GF-D8 (cell line): Measurements from ENCODE around the gene DHTKD1.

ENCODE experiments used
- DNase-seq: peaks from one replicate; lab custom pipeline; 2025; lab: John Stamatoyannopoulos, UW

Gene DHTKD1, protein sequence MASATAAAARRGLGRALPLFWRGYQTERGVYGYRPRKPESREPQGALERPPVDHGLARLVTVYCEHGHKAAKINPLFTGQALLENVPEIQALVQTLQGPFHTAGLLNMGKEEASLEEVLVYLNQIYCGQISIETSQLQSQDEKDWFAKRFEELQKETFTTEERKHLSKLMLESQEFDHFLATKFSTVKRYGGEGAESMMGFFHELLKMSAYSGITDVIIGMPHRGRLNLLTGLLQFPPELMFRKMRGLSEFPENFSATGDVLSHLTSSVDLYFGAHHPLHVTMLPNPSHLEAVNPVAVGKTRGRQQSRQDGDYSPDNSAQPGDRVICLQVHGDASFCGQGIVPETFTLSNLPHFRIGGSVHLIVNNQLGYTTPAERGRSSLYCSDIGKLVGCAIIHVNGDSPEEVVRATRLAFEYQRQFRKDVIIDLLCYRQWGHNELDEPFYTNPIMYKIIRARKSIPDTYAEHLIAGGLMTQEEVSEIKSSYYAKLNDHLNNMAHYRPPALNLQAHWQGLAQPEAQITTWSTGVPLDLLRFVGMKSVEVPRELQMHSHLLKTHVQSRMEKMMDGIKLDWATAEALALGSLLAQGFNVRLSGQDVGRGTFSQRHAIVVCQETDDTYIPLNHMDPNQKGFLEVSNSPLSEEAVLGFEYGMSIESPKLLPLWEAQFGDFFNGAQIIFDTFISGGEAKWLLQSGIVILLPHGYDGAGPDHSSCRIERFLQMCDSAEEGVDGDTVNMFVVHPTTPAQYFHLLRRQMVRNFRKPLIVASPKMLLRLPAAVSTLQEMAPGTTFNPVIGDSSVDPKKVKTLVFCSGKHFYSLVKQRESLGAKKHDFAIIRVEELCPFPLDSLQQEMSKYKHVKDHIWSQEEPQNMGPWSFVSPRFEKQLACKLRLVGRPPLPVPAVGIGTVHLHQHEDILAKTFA

GRCh38 chr10:12068449-12069269 lies at the start of gene DHTKD1:
Gene DHTKD1, plus strand, starts transcription at chr10:12068954. Its CDS starts 80 bp downstream, at chr10:12069034.
- peak; percentile 91 for DNase-seq

- no peak for DNase-seq
Observed at GRCh38 chr10:12019283-12019971, 49.3 kb upstream of the DHTKD1 start.

DNA sequence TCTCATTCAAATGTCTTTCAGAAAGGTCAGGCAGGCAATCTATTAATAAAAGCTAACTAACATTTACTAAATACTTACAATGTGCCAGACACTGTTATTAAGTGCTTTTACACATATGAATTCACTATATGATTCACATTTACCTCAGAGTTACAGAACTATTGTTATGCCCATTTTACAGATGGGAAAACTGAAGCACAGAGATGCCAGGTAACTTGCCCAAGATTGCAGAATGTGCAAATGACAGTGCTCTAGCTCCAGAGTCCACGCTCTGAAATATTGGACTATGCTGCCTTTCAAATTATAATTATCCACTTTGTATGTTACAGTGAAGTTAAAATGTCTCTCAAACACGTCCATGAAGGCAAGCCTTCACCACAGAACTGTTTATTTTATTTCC lies 48.2 kb upstream of the DHTKD1 start:
- no peak for DNase-seq

DNA sequence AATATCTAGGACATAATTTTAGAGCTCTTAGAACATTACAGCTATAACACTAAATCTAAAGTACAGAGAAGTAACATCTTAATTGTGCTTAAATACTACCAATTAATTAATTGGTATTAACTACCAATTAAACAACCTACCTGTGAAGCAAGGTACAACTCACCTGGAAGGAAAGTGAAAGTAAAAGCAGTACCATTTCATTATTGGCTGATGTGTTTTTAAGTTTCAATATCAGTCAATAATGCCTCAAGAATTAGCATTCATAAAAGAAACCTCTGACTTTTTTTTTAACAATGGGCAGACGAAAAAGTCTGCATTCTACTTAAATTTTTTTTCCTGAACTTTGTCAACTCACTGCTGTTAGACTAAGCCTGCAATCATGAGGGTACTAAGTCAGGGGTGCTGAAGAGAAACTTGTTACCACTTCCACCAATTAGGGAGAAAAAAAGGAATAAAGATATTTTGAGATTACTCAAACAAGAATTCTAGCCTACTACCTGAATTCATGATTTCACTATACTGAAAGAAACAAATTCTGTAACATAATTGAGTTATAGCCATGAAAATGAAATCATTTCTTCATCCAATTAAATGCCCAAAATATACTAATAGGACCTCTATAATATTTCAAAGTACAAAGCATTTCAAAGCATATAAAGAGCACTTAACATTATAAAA lies 46.0 kb upstream of the DHTKD1 start:
- DNase-seq, result no peak

GRCh38 chr10:12025591-12025990 lies 43.2 kb upstream of the DHTKD1 start:
- no peak for DNase-seq

DNA sequence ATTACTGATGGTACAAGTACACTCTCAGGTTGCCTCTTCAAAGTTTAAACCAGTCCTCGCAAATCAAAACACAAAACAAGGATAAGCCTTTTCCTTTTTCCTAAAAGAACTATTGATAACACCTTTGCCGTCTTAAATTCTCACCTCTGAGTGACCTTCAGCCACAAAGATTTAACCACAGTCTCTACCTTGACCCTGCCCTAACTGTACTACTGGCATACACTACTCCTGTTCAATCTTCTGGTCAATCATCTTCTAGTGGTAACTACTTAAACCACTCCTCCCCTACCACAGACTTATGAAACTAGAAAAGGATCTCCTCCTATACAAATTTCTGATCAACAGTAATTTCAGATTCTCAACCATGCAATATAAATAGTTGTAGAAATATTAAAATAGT lies 41.2 kb upstream of the DHTKD1 start:
- no peak for DNase-seq

DNA sequence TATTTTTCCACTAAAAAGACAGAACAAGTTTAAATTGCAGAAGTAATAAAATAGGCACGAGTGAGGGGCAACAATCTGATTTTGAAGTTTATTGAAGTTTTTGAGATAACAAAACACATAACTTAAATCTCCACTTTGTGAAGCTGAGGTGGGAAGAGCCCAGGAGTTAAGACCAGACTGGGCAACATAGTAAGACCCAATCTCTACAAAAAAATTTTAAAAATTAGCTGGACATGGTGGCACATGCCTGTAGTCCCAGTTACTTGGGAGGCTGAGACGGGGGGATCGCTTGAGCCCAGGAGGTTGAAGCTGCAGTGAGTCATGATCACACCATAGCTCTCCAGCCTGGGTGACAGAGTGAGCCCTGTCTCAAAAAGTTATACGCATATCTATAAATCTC lies 37.4 kb upstream of the DHTKD1 start:
- DNase-seq, result no peak

- no peak for DNase-seq
Observed at GRCh38 chr10:12036073-12036655, 32.6 kb upstream of the DHTKD1 start.

DNA sequence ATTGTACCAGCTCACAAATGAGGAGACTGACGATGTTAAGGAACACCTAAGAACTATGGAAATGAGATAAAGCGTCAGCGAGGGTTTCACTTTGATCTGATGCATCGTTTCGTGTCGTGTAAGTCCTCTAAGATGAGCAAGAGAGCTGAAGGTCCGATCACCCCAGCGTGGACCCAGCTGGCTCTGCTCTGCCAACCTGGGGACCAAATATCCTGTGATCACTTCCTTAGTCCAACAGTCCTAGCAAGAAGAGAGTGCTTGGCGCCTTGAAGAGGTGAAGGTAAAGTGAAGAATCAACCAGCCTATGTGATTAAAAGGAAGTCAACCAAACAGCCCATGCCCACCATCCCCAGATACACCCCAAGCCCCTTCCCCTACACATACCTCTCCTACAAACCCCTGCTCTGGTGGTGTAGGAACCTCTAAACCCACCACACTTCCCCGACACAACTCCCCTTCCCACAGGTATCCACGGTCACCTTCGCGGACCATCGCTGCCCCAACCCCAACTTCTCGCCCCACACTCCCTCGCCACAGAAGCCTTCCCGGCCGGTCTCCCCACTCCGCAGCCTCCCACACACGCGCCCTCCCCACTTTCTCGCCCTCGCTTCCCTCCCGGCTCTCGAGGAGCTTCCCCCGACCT lies 26.9 kb upstream of the DHTKD1 start:
- DNase-seq, result no peak

DNA sequence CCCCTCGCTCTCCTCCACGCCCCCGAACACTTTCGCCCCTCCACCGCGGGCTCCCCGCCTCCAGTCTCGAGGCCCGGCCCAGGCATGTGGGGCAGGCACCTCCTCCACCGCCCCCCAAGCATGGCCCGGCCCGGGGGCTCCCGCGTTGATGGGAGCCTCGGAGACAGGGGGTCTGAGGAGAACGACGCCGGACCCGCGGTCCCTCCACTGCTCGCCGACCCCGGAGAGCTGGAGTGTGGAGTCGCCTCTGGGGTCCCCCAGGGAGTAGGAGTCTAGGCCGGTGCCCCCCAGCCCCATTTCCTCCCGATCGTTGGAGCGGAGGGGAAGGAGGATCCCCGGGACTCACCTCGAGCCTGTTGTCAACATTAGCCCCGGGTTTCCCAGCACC lies 26.4 kb upstream of the DHTKD1 start:
- no peak for DNase-seq

- peak; percentile 98 for DNase-seq
Observed at GRCh38 chr10:12042797-12043651, 25.7 kb upstream of the DHTKD1 start, which contains the start of gene UPF2. Gene UPF2, minus strand, starts transcription at chr10:12042809. Its CDS starts 7,386 bp downstream, at chr10:12035423.

DNA sequence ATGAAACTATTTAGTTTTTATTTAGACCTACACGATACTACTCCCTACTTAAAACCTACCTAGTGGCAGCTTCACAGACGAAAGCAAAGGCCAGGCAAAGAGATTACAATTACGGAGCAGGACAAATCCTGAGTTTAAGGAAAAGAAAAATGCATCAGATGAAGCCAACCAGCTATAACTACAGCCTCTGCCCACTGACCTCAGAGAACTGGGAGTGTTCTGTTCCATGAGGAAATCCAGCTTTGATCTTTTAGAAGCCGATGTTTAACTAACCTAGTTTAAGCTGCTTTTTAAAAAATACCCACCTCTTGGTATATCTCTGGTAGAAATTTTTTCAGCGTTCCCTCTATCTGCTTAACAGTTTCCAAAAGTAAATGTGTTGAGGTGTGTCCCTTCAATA lies 23.2 kb upstream of the DHTKD1 start:
- no peak for DNase-seq

DNA sequence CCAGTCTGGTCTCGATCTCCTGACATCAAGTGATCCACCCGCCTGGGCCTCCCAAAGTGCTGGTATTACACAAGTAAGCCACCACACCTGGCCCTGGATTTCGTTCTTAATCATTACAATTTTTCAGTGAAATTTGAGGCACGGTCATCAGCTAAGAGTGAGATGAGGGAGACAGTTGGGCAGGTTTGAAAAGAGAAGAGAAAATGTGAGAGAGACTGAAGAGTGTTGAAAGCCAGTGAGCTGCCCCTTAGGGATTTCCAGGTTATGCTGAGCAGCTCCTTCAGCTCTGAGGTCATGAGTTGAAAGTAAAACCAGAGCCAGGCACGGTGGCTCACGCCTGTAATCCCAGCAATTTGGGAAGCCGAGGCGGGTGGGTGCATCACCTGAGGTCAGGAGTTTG lies 20.2 kb upstream of the DHTKD1 start:
- DNase-seq, result no peak

GRCh38 chr10:12050528-12050927 lies 18.2 kb upstream of the DHTKD1 start:
- no peak for DNase-seq

DNA sequence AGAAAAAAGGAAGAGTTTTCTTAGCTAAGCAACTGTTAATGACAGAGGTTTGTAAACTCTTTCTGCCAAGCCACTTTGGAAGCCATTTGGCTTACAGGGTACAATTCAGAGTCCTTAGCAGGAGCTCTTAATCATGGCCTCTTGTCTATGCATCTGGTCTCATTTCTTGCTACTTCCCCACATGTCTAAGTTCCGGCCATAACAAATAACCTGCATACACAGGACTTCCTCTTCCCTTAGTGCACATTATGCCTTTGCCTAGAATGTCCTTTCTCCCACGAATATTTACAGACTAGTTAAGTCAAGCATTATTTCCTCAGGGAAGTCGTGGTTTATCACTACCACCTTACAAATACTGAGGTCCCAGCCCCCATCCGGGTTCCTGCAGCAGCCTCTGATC lies 17.5 kb upstream of the DHTKD1 start:
- peak; percentile 69 for DNase-seq

DNA sequence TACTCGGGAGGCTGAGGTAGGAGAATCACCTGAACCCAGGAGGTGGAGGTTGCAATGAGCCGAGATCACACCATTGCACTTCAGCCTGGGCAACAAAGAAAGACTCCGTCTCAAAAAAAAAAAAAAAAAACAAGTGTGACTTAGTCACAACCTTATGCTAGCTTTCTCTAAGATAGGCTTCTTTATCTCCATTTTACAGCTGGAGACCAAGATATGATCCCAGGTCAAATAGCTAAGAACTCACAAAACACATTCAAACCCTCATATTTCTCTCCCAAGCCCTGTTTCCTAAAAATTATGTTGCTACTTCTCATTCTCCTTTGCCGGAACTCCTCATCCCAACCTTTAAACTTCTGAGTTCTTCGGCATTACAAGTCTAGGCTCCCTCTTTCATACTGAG lies 13.0 kb upstream of the DHTKD1 start:
- DNase-seq, result no peak

DNA sequence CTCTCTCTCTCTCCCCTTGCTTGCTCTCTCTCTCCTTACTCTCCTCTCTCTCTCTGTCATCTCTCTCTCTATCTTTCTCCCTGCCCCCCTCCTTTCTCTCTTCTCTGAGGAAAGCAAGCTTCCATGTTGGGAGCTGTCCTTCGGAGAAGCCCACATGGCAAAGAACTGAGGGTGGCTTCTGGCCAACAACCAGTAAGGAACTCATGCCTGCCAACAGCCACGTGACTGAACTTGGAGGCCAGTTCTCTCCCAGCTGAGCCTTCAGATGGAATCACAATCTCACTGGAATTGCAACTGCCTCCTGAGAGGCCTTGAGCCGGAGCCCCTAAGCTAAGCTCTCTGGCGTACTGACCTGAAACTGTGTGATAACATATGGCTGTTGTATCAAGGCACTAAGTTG lies 12.0 kb upstream of the DHTKD1 start:
- no peak for DNase-seq

DNA sequence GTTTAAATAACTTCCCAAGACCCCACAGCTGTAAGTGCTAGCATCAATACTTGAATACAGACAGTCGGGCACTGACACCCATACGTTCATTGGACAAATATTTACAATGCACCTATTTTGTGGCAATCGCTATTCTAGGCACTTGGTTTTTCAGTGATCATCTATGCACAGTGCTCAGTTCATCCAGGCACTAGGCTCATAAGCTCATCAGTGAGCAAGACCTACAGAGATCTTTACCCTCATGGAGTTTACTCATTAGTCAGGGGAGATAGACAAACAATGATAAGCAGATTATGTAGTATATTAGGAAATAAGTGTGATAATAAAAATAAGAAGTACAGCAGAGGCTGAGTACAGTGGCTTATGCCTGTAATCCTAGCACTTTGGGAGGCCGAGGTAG lies 7.6 kb upstream of the DHTKD1 start:
- no peak for DNase-seq
